Measurements from ENCODE around the gene HOXC13. TPM values are rescaled to one million over a fixed set of nuclear protein-coding genes. Genes with fewer than 3 reads are reported as not detected.

The HOXC13 gene
- total and polyA plus RNA-seq, 2 experiments from 2014 or later, result 0.20 to 0.69 TPM

GRCh38 chr12:53995378-53996239, 57.0 kb downstream of the HOXC13 start:
- no peaks in the 10 kb centered on the region for H3K36me3 ChIP-seq (replicated peaks; ENCODE audit: insufficient read depth, low read depth)
- peak; percentile 71 for DNase-seq (ENCODE audit: low spot score)
- peak overlapping the region; percentile 38 for H3K27ac ChIP-seq
- H3K79me2 ChIP-seq, result no peaks in the 10 kb centered on the region
- WGBS (ENCODE audit: low lambda C conversion rate, missing lambda C conversion rate), result 11% methylated on average over 43 of the region's 48 CpGs
- H3K4me1 ChIP-seq (ENCODE audit: insufficient read depth), result peaks cover 30% of the 10 kb centered on the region
- no peaks in the 10 kb centered on the region for H3K9me3 ChIP-seq (ENCODE audit: low read depth)
- H3K4me3 ChIP-seq, result peak overlapping the region; percentile 24
- peaks cover 98% of the 10 kb centered on the region for H3K27me3 ChIP-seq
- TF ChIP-seq CTCF (IDR thresholded peaks at IDR 0.05; ENCODE audit: poor library complexity) (no peak), EZH2 (IDR thresholded peaks at IDR 0.05; ENCODE audit: borderline replicate concordance) (peak; percentile 19), EZH2phosphoT487 (IDR thresholded peaks at IDR 0.05; ENCODE audit: low read depth, severe bottlenecking, unreplicated experiment) (peak; percentile 26)
- peak overlapping the region; percentile 67 for H2AFZ ChIP-seq
- H4K20me1 ChIP-seq (ENCODE audit: insufficient read depth, poor library complexity, severe bottlenecking), result no peaks in the 10 kb centered on the region
- peak overlapping the region; percentile 83 for H3K4me2 ChIP-seq
- H3K9me2 ChIP-seq (replicated peaks; ENCODE audit: insufficient read depth), result no peaks in the 10 kb centered on the region

MicroRNAs encoded within 50 kb of the gene (microRNA counts, 767-probe panel; counts per million panel counts)
- microRNA hsa-miR-196a-5p, result 4,355 counts per million, percentile 14 among the panel's probes with 10 or more counts

Small RNA genes within 50 kb of the gene (microRNA-seq; reads per million reads assigned to microRNA genes)
- 435 reads per million, percentile 71 among the genes with 10 or more reads in this experiment for gene MIR196A2

Small RNA genes within 50 kb of the gene (small RNA-seq; reads per million reads assigned to genes)
- gene AC012531.3 (not detected), gene AC012531.4 (not detected), gene MIR196A2 (15.0 reads per million, percentile 95 among the genes with 10 or more reads in this experiment), gene RF01905 (not detected), gene RF01906 (not detected)

Other genes starting within 250 kb of the HOXC13 start
- gene CALCOCO1, start 211.4 kb upstream of the HOXC13 start, total RNA-seq, result 63.5 and 71.3 TPM in 2 replicates
- gene CALCOCO1, start 211.4 kb upstream of the HOXC13 start, polyA plus RNA-seq, result 74.4 and 83.1 TPM in 2 replicates
- gene CISTR, start 186.9 kb upstream of the HOXC13 start, total RNA-seq, result not detected in 2 replicates
- not detected in 2 replicates for gene CISTR, start 186.9 kb upstream of the HOXC13 start, polyA plus RNA-seq
- gene HOXC12, start 16.1 kb downstream of the HOXC13 start, total RNA-seq, result not detected in 2 replicates
- gene HOXC12, start 16.1 kb downstream of the HOXC13 start, polyA plus RNA-seq, result not detected in 2 replicates
- gene HOXC11, start 34.3 kb downstream of the HOXC13 start, total RNA-seq, result 0.63 and 1.5 TPM in 2 replicates
- gene HOXC11, start 34.3 kb downstream of the HOXC13 start, polyA plus RNA-seq, result 1.3 and 1.4 TPM in 2 replicates
- gene HOTAIR, start 36.1 kb downstream of the HOXC13 start, total RNA-seq, result 0.32 and 0.90 TPM in 2 replicates
- 0.82 TPM in 1 of 2 replicates, not detected in the other for gene HOTAIR, start 36.1 kb downstream of the HOXC13 start, polyA plus RNA-seq
- 0.23 and 0.60 TPM in 2 replicates for gene HOXC10, start 46.3 kb downstream of the HOXC13 start, total RNA-seq
- gene HOXC10, start 46.3 kb downstream of the HOXC13 start, polyA plus RNA-seq, result 1.6 and 1.7 TPM in 2 replicates
- gene HOXC9, start 61.3 kb downstream of the HOXC13 start, total RNA-seq, result 0.10 and 0.60 TPM in 2 replicates
- 2.7 and 4.1 TPM in 2 replicates for gene HOXC9, start 61.3 kb downstream of the HOXC13 start, polyA plus RNA-seq
- gene HOXC8, start 70.2 kb downstream of the HOXC13 start, total RNA-seq, result 1.6 and 2.0 TPM in 2 replicates
- gene HOXC8, start 70.2 kb downstream of the HOXC13 start, polyA plus RNA-seq, result 6.4 and 8.5 TPM in 2 replicates
- 2.6 and 4.5 TPM in 2 replicates for gene HOXC6, start 89.6 kb downstream of the HOXC13 start, total RNA-seq
- 11.1 and 12.1 TPM in 2 replicates for gene HOXC6, start 89.6 kb downstream of the HOXC13 start, polyA plus RNA-seq
- gene HOXC5, start 94.2 kb downstream of the HOXC13 start, total RNA-seq, result 0.20 and 0.40 TPM in 2 replicates
- gene HOXC5, start 94.2 kb downstream of the HOXC13 start, polyA plus RNA-seq, result 0.18 and 1.1 TPM in 2 replicates
- 1.5 and 2.1 TPM in 2 replicates for gene HOXC4, start 115.0 kb downstream of the HOXC13 start, total RNA-seq
- gene HOXC4, start 115.0 kb downstream of the HOXC13 start, polyA plus RNA-seq, result 4.4 and 4.8 TPM in 2 replicates